Activated naive CD8-positive, alpha-beta T cell (primary cell): Measurements from ENCODE around the gene NME3.

Experiments
- H3K27ac Mint-ChIP-seq: one replicate; pipeline ENCODE4 v1.8.0; 2021; ENCODE audit warnings: mixed read lengths
- H3K27me3 Mint-ChIP-seq: one replicate; pipeline ENCODE4 v1.8.0; 2021; ENCODE audit warnings: mixed read lengths
- H3K36me3 Mint-ChIP-seq: one replicate; pipeline ENCODE4 v1.8.0; 2021; ENCODE audit warnings: mixed read lengths
- H3K4me1 Mint-ChIP-seq: one replicate; pipeline ENCODE4 v1.8.0; 2021; ENCODE audit warnings: low read depth, mixed read lengths
- H3K4me3 Mint-ChIP-seq: one replicate; pipeline ENCODE4 v1.8.0; 2021; ENCODE audit warnings: mild to moderate bottlenecking, mixed read lengths
- H3K9me3 Mint-ChIP-seq: one replicate; pipeline ENCODE4 v1.8.0; 2021; ENCODE audit warnings: low read depth, mixed read lengths

The NME3 gene

DNA sequence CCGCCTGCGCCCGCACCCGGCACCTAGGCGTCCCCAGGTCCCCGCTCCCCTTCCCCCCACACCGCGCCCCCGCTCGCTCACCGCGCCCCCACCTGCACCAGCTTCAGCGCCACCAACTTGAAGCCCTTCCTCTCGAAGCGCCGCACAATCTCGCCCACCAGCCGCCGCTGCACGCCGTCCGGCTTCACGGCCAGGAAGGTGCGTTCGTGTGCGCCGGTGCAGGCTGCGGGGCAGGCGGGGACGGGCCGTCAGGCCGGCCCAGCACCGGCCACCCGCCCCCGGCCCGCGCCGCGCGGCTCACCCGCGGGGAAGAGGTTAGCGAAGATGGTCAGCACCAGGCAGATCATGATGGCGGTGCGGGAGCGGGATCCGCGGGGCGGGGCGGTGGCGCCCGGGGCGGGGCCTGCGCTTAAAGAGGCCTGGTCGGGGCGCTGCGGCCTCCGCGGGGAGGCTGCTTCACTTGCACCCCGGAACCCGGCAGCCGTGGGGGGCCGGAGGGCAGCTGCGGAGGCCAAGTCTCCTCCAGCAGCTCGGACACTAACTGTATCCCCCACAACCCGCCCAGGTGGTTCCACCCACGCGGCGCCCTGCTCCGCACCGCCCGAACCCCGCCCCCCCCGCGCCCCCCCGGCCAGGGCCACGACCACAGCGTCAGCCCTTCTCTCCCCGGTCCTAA is at the start of gene NME3:
NME3 (minus strand) TSS at position 356 of the 676 bp plus-strand sequence; CDS start at position 347, 9 bp downstream.
- H3K27ac Mint-ChIP-seq: peak within 1 kb of the TSS; percentile 99
- H3K4me3 Mint-ChIP-seq: peak within 1 kb of the TSS; percentile 99
- no peaks in the 10 kb centered on the region for H3K27me3 Mint-ChIP-seq
- H3K4me1 Mint-ChIP-seq: peaks cover 6% of the 10 kb centered on the region
- H3K9me3 Mint-ChIP-seq: no peaks in the 10 kb centered on the region
- H3K36me3 Mint-ChIP-seq: peaks cover 3% of the 10 kb centered on the region

DNA sequence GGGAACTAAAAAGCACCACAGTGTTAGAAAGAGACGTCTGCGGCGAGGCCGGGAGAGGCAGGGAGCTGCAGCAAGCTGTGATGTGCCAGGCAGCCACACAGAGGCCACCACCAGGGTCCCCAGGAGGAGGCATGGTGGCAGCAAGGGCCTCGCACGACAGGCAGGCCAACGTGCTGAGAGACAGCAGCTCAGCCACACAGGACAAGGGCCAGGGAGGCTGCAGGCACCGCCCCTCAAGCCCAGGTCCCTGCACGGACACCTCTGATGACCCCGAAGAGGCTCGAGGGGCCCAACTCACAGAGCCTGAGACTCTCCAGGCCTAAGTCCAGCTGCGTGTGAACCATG is 49.6 kb upstream of the NME3 start:
- Mint-ChIP-seq H3K4me3 (no peak overlapping the region), H3K36me3 (no peaks in the 10 kb centered on the region), H3K9me3 (no peaks in the 10 kb centered on the region), H3K4me1 (peaks cover 20% of the 10 kb centered on the region), H3K27ac (no peak overlapping the region), H3K27me3 (no peaks in the 10 kb centered on the region)

DNA sequence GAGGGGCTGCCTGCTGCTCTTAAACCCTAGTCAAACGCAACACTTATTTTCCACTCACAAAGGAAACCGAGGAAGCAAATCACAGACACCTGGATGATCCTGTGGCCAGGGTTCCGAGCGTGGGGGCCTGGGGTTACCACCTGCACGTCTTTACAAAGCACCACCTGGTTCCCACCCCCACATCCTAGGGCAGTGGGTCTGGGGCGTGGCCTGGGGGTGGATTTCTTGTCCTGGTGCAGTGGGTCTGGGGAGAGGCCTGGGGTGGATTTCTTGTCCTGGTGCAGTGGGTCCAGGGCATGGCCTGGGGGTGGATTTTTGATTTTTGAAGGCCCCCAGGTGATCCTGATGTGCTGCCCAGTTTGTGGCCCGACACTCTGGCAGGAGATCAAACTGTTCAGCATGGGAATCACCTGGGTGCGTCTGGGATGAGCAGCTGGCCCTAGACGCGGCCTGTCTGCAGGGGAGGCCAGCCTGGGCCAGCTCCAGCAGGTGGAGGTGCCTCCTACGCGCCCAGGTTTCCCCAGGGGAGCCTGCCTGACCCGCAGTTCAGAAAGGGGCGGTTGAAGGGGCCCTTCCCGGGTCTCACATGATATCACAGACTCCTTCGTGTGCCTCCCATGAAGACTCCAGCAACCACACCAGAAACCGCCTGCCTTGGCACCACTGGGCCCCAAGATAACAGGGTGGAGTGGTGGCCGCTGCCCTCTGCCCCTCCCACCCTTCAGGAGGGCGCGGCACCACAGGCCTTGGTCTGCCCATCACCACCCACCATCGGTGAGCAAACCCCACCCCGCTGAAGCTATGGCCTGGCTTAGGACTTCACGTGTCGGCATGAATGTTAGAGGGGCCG is 49.0 kb upstream of the NME3 start:
- Mint-ChIP-seq H3K9me3 (no peaks in the 10 kb centered on the region), H3K27me3 (no peaks in the 10 kb centered on the region), H3K36me3 (no peaks in the 10 kb centered on the region), H3K4me3 (no peak overlapping the region), H3K4me1 (peaks cover 15% of the 10 kb centered on the region), H3K27ac (no peak overlapping the region)

DNA sequence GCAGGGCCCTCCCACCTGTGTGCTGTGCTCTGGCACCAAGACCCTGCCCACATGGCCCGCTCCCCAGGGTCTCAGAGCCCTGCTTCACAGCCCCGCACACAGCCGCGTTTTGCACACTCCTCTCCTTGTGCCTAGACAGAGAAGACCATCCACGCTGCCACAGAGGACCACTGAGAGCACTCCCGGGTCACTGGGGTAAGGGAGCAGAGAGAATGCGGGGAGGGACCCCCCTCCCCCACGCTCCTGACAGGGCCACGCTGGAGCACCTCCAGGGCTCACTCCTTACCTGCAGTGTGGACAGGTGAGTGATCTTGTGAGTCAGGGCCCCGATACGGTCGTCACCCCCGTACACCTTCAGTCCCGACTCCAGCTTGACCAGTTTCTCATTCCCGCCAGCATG is 48.3 kb upstream of the NME3 start:
- H3K36me3 Mint-ChIP-seq: no peaks in the 10 kb centered on the region
- H3K27ac Mint-ChIP-seq: no peak overlapping the region
- H3K4me1 Mint-ChIP-seq: peaks cover 10% of the 10 kb centered on the region
- H3K9me3 Mint-ChIP-seq: no peaks in the 10 kb centered on the region
- no peak overlapping the region for H3K4me3 Mint-ChIP-seq
- H3K27me3 Mint-ChIP-seq: no peaks in the 10 kb centered on the region

DNA sequence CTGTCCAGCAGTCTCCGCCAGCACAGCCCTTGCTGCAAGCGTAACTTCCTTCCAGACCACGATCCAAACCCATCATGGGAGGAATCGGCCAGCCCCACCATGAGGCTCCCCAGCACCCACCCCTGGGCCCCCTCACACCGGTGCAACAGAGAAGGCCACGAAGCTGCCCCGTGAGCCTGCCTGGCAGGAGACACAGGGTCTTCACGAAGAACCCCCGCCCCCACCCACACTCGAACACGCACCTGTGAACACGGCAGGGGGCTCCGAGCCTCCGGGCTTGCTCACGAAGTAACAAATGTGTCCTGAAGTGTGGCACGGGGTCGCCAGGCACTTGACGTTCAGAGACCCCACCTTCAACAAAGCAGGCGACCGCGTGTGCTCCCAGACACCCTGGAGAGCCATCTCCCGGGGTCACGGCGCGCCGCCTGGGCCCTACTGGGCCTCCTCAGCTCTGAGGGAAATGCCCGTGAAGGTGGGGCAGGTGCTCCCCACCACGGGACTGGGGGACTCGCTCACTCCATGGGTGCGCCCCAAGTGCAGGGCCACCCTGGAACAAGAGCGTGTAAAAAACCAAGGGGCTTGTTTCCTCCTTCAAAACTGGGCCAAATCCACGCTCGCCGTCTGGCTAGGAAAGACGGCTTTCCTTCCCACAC is 47.7 kb upstream of the NME3 start:
- Mint-ChIP-seq H3K36me3 (no peaks in the 10 kb centered on the region), H3K27ac (no peak overlapping the region), H3K9me3 (no peaks in the 10 kb centered on the region), H3K27me3 (no peaks in the 10 kb centered on the region), H3K4me3 (no peak overlapping the region), H3K4me1 (peaks cover 4% of the 10 kb centered on the region)

DNA sequence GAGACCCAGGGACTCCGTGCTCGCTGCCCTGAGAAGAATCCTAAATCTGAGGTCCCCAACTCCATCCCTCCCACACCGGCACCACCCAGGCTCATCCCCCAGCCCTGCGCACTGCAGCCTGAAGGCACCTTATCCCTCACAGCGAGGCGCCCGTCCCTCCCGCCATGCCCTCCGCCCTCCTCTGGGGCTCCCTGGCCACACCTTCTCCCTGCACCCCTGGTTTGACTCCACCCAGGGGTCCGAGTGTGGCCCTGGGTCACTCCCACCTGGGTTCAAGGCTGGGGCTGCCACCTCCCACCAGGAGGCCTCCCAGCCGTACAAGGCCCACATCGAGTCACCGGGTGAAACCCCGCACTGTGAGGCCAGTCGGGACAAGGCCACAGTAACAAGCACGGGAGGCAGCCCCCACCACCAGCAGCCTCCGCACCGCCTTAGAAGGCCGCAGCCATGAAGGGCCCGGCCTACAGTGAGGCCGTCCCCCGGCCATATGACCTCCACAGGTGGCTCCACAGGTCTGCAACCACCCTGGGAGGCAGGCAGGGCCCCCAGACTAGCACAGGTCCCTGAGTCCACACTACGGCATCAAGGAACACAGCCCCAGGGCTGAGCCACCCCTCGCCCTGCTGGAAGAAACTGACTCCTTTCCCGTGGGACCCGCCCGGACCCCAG is 47.0 kb upstream of the NME3 start:
- no peak overlapping the region for H3K27ac Mint-ChIP-seq
- H3K27me3 Mint-ChIP-seq: no peaks in the 10 kb centered on the region
- peaks cover under 1% of the 10 kb centered on the region for H3K4me1 Mint-ChIP-seq
- no peaks in the 10 kb centered on the region for H3K36me3 Mint-ChIP-seq
- no peak overlapping the region for H3K4me3 Mint-ChIP-seq
- no peaks in the 10 kb centered on the region for H3K9me3 Mint-ChIP-seq

DNA sequence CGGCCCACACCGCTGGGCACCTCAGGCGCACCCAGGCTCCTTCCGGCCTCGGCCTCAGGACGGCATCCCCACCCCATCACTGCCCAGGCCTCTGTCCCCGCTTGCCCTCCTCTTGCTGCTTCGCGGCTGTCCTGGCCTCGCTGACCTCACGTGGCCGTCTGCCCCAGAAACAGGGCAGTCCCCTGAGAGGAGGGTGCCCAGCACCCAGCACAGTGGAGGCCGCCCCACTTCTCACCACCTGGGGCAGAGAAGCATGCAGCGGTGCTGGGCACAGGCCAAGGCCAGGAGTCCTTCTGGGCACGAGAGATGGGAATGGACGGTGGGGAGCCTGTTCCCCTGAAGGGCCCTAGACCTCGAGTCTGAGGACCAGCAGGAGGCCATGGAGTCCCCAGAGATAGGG is 46.4 kb upstream of the NME3 start:
- Mint-ChIP-seq H3K36me3 (no peaks in the 10 kb centered on the region), H3K4me3 (no peak overlapping the region), H3K27ac (no peak overlapping the region), H3K27me3 (no peaks in the 10 kb centered on the region), H3K9me3 (no peaks in the 10 kb centered on the region), H3K4me1 (peaks cover 6% of the 10 kb centered on the region)

DNA sequence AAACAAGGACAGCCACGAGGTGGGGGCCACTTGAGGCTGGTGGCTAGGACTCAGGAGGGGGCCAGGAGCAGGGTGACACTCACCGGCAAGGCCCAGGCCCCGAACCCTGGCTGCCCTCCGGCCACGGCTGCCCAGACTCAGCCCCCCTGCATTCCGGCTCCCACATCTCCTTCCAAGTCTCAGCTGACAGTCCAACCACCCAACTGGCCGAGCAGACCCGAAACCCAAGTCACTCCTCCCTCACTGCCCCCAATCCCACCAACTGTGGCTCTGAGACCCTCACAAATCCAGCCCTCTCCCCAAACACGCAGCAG is 45.9 kb upstream of the NME3 start:
- H3K27me3 Mint-ChIP-seq: no peaks in the 10 kb centered on the region
- H3K9me3 Mint-ChIP-seq: no peaks in the 10 kb centered on the region
- H3K4me1 Mint-ChIP-seq: peaks cover 10% of the 10 kb centered on the region
- H3K4me3 Mint-ChIP-seq: no peak overlapping the region
- H3K27ac Mint-ChIP-seq: no peak overlapping the region
- H3K36me3 Mint-ChIP-seq: no peaks in the 10 kb centered on the region

DNA sequence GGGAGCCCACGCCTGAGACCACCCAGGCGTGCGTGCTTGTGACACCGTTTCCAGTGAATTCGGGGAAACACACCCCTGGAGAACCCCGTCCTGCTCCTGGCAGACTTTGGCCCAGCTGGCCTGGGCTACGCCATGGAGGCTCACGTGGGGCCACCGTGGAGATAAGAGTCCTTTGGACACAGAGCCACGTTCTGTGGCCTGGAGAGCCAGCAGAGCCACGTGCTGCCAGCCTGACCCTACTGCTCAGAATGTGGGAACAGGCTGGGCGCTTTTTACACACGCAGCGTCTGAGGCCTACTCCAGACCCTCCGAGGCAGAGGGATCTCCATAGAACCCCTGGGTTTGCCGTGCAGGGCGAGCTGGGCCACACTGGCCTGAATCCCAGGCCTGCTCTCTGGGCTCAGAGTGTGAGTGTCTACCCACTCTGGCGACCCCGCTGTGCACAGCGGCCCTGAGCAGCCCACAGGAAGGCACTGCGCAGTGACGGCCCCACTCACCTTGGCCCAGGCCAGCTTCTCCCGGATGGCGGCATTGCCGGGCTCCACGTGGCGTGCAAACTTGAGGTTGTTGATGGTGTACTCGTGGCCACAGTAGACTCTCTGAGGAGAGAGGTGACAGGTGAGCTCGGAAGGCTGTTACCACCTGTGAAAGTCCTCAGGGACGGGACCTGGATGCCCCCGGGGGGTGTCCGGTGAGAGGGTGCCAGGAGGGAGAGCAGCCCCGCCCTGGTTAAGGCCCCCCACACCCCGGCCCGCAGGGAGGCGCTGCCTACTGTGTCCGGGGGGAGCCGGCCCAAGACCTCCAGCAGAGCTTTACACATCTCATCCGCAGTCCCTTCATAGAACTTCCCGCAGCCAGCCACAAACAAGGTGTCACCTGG is 45.3 kb upstream of the NME3 start:
- H3K4me1 Mint-ChIP-seq: peaks cover 10% of the 10 kb centered on the region
- H3K4me3 Mint-ChIP-seq: no peak overlapping the region
- no peaks in the 10 kb centered on the region for H3K9me3 Mint-ChIP-seq
- no peaks in the 10 kb centered on the region for H3K36me3 Mint-ChIP-seq
- H3K27ac Mint-ChIP-seq: no peak overlapping the region
- H3K27me3 Mint-ChIP-seq: no peaks in the 10 kb centered on the region

DNA sequence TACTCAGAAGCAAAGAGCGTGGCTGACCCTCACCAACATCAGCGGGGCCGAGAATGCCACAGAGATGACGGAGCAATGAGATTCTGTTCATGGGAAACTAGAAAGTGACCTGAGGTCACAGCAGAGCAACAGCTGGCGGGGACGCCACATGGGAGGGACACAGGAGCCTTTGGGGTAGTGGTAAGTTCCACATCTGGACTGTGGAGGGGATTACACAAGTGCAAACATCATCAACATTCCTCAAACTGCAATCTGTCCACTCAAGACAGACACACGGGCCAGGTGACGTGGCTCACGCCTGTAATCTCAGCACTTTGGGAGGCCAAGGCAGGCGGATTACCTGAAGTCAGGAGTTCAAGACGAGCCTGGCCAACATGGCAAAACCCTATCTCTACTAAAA is 44.1 kb upstream of the NME3 start:
- H3K36me3 Mint-ChIP-seq: no peaks in the 10 kb centered on the region
- no peak overlapping the region for H3K4me3 Mint-ChIP-seq
- no peaks in the 10 kb centered on the region for H3K27me3 Mint-ChIP-seq
- H3K4me1 Mint-ChIP-seq: peaks cover 10% of the 10 kb centered on the region
- H3K27ac Mint-ChIP-seq: peak overlapping the region; percentile 50
- H3K9me3 Mint-ChIP-seq: no peaks in the 10 kb centered on the region

DNA sequence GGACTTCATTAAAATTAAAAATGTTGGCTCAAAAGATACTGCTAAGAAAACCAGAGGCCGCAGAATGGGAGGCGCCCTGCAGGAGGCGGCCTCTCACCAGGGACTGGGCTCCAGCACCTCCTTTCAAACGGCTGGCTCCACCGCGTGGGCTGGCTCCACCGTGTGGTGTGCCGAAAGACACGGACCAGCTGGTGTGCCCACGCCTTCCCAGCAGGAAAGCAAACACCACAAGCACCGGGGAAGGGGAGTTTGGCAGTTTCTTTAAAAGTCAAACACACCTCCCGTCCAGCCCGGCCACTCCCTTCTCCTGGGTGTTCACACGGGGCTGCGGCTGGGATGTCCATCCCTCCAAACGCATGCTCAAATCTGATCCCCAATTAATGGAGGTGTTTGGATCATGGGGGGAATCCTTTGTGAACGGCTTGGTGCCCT is 41.4 kb upstream of the NME3 start:
- peak overlapping the region; percentile 82 for H3K27ac Mint-ChIP-seq
- H3K9me3 Mint-ChIP-seq: no peaks in the 10 kb centered on the region
- no peaks in the 10 kb centered on the region for H3K36me3 Mint-ChIP-seq
- H3K4me3 Mint-ChIP-seq: no peak overlapping the region
- H3K27me3 Mint-ChIP-seq: no peaks in the 10 kb centered on the region
- peaks cover 10% of the 10 kb centered on the region for H3K4me1 Mint-ChIP-seq

DNA sequence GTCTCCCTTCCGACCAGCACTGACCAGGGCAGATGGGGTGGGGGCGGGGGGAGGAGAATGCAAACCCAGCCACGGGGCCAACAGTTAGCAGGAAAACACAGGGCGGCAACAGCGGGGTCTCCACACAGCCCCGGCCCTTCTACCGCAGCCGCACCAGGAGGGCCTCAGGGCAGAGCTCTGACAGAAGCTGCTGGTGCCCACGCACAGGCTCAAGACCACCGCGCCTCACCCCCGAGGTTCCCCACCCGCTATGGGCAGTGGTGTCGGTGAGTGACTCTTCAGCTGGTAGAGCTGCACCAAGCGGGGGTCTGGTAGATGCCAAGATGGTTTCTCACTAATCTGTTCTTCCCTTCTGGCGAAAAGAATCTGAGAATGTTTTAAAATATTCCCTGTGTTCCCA is 39.2 kb upstream of the NME3 start:
- H3K27ac Mint-ChIP-seq: no peak overlapping the region
- H3K36me3 Mint-ChIP-seq: peaks cover 7% of the 10 kb centered on the region
- no peaks in the 10 kb centered on the region for H3K9me3 Mint-ChIP-seq
- H3K4me3 Mint-ChIP-seq: no peak overlapping the region
- H3K27me3 Mint-ChIP-seq: no peaks in the 10 kb centered on the region
- peaks cover 10% of the 10 kb centered on the region for H3K4me1 Mint-ChIP-seq

DNA sequence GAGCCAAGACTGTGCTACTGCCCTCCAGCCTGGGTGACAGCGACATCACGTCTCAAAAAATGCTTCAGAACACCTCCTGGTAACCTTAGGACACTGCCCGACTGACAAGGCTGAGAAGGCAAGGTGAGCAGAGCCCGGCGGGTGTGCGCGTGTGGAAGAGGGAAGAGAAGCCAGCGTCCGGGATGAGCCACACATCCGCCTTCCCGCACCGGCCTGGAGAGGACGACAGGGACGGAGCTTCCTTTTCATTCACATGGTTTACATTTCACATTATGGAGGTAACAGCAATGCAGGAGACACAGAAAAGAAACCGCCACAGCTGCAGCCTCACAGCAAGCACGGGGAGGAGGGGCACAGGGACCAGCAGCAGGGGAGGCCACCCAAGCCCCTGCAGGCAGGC is 38.8 kb upstream of the NME3 start:
- Mint-ChIP-seq H3K27ac (no peak overlapping the region), H3K36me3 (peaks cover 8% of the 10 kb centered on the region), H3K4me3 (no peak overlapping the region), H3K9me3 (no peaks in the 10 kb centered on the region), H3K4me1 (peaks cover 10% of the 10 kb centered on the region), H3K27me3 (no peaks in the 10 kb centered on the region)

DNA sequence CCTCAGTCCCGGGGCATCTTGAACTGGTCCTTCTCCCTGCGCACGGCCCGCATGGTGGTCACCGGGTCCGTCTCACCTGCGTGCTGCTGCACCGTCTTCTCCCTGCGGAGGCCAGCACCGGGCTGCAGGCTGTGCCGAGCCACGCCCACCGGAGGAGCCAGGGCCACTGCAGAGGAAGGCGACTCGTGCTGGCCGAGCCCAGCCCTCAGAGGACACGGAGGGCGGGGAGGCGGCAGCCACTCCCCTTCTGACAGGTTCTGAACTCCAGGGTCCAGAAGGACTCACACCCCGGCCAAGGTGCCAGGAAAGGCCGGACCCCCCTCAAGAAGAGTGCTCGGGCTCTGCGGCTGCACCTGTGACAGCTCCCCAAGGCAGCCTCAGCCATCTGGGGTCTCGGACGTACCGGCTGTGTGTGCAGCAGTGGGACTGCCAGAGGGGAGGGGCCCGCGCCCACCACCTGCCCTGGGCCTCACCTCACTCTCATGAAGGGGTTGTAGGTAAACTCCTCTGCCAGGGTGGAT is 38.0 kb upstream of the NME3 start:
- peaks cover 8% of the 10 kb centered on the region for H3K36me3 Mint-ChIP-seq
- H3K4me3 Mint-ChIP-seq: no peak overlapping the region
- H3K27me3 Mint-ChIP-seq: no peaks in the 10 kb centered on the region
- no peaks in the 10 kb centered on the region for H3K9me3 Mint-ChIP-seq
- peaks cover 10% of the 10 kb centered on the region for H3K4me1 Mint-ChIP-seq
- H3K27ac Mint-ChIP-seq: no peak overlapping the region
